ENCODE results near the gene AP2A2. TPM values are rescaled to one million over a fixed set of nuclear protein-coding genes. Genes with fewer than 3 reads are reported as not detected.

AP2A2 gene
- total RNA-seq, 2 experiments from 2014 or later, result 40.1 to 54.0 TPM

GRCh38 chr11:889687-890475 is 35.8 kb upstream of the AP2A2 start:
- H3K27me3 Mint-ChIP-seq (ENCODE audit: low read depth), result no peaks in the 10 kb centered on the region
- ATAC-seq, result no peak
- H3K9me3 Mint-ChIP-seq (ENCODE audit: insufficient read depth), result no peaks in the 10 kb centered on the region
- peak overlapping the region; percentile 43 for H3K27ac Mint-ChIP-seq
- peaks cover 3% of the 10 kb centered on the region for H3K4me1 Mint-ChIP-seq (ENCODE audit: low read depth)
- ChIA-PET POLR2A (no interaction called here), CTCF (no interaction called here)
- H3K4me3 Mint-ChIP-seq, result no peak overlapping the region
- no peak for DNase-seq
- H3K36me3 Mint-ChIP-seq (ENCODE audit: low read depth), result peaks cover 6% of the 10 kb centered on the region

GRCh38 chr11:890794-891540 is 34.7 kb upstream of the AP2A2 start:
- H3K27ac Mint-ChIP-seq, result no peak overlapping the region
- no peaks in the 10 kb centered on the region for H3K27me3 Mint-ChIP-seq (ENCODE audit: low read depth)
- H3K4me1 Mint-ChIP-seq (ENCODE audit: low read depth), result peaks cover 3% of the 10 kb centered on the region
- no peaks in the 10 kb centered on the region for H3K9me3 Mint-ChIP-seq (ENCODE audit: insufficient read depth)
- ChIA-PET POLR2A (no interaction called here), CTCF (no interaction called here)
- ATAC-seq, result no peak
- no peak overlapping the region for H3K4me3 Mint-ChIP-seq
- peaks cover 6% of the 10 kb centered on the region for H3K36me3 Mint-ChIP-seq (ENCODE audit: low read depth)
- DNase-seq, result no peak

GRCh38 chr11:893008-893654 is 32.5 kb upstream of the AP2A2 start:
- no peak for DNase-seq
- no peaks in the 10 kb centered on the region for H3K27me3 Mint-ChIP-seq (ENCODE audit: low read depth)
- no peak overlapping the region for H3K27ac Mint-ChIP-seq
- CTCF ChIA-PET, result no interaction called here
- no peaks in the 10 kb centered on the region for H3K36me3 Mint-ChIP-seq (ENCODE audit: low read depth)
- H3K9me3 Mint-ChIP-seq (ENCODE audit: insufficient read depth), result no peaks in the 10 kb centered on the region
- ATAC-seq, result no peak
- POLR2A ChIA-PET, result no interaction called here
- H3K4me1 Mint-ChIP-seq (ENCODE audit: low read depth), result peaks cover 3% of the 10 kb centered on the region
- H3K4me3 Mint-ChIP-seq, result no peak overlapping the region

- no peak for DNase-seq
- Mint-ChIP-seq H3K9me3 (ENCODE audit: insufficient read depth) (no peaks in the 10 kb centered on the region), H3K4me3 (no peak overlapping the region), H3K4me1 (ENCODE audit: low read depth) (peaks cover 3% of the 10 kb centered on the region), H3K27ac (no peak overlapping the region), H3K36me3 (ENCODE audit: low read depth) (peaks cover 3% of the 10 kb centered on the region), H3K27me3 (ENCODE audit: low read depth) (no peaks in the 10 kb centered on the region)
- ChIA-PET CTCF (no interaction called here), POLR2A (interaction anchor here (1.1 kb wide), 1 partner anchor 34 kb away, joined by 3 read pairs; no protein-coding TSS in a partner anchor)
- ATAC-seq, result no peak
Observed at GRCh38 chr11:894575-895201, 31.0 kb upstream of the AP2A2 start.

- peaks cover 3% of the 10 kb centered on the region for H3K4me1 Mint-ChIP-seq (ENCODE audit: low read depth)
- ChIA-PET POLR2A (interaction anchor here (1.1 kb wide), 1 partner anchor 34 kb away, joined by 3 read pairs; no protein-coding TSS in a partner anchor), CTCF (no interaction called here)
- no peak for DNase-seq
- no peaks in the 10 kb centered on the region for H3K9me3 Mint-ChIP-seq (ENCODE audit: insufficient read depth)
- H3K27me3 Mint-ChIP-seq (ENCODE audit: low read depth), result no peaks in the 10 kb centered on the region
- no peak overlapping the region for H3K27ac Mint-ChIP-seq
- H3K4me3 Mint-ChIP-seq, result no peak overlapping the region
- ATAC-seq, result no peak
- H3K36me3 Mint-ChIP-seq (ENCODE audit: low read depth), result peaks cover 3% of the 10 kb centered on the region
Observed at GRCh38 chr11:895331-896110, 30.1 kb upstream of the AP2A2 start.

- Mint-ChIP-seq H3K4me1 (ENCODE audit: low read depth) (no peaks in the 10 kb centered on the region), H3K27me3 (ENCODE audit: low read depth) (no peaks in the 10 kb centered on the region), H3K4me3 (no peak overlapping the region), H3K36me3 (ENCODE audit: low read depth) (peaks cover 11% of the 10 kb centered on the region), H3K27ac (no peak overlapping the region), H3K9me3 (ENCODE audit: insufficient read depth) (no peaks in the 10 kb centered on the region)
- DNase-seq (no peak), ATAC-seq (no peak)
- POLR2A ChIA-PET, result no interaction called here
- CTCF ChIA-PET, result interaction anchor here (1.8 kb wide), 1 partner anchor 50 kb away, joined by 7 read pairs; no protein-coding TSS in a partner anchor
Observed at GRCh38 chr11:897253-898142, 28.2 kb upstream of the AP2A2 start.

GRCh38 chr11:898143-898511 is 27.5 kb upstream of the AP2A2 start:
- CTCF ChIA-PET, result interaction anchor here (0.6 to 1.8 kb wide), 2 partner anchors 50 to 309 kb away, joined by 3 to 7 read pairs; no protein-coding TSS in a partner anchor

GRCh38 chr11:898540-899190 is 27.0 kb upstream of the AP2A2 start:
- ChIA-PET CTCF (interaction anchor here (0.6 to 1.8 kb wide), 2 partner anchors 51 to 309 kb away, joined by 3 to 7 read pairs; no protein-coding TSS in a partner anchor), POLR2A (no interaction called here)
- ATAC-seq (no peak), DNase-seq (no peak)
- no peaks in the 10 kb centered on the region for H3K9me3 Mint-ChIP-seq (ENCODE audit: insufficient read depth)
- H3K27ac Mint-ChIP-seq, result no peak overlapping the region
- H3K36me3 Mint-ChIP-seq (ENCODE audit: low read depth), result peaks cover 17% of the 10 kb centered on the region
- H3K4me1 Mint-ChIP-seq (ENCODE audit: low read depth), result no peaks in the 10 kb centered on the region
- no peak overlapping the region for H3K4me3 Mint-ChIP-seq
- H3K27me3 Mint-ChIP-seq (ENCODE audit: low read depth), result no peaks in the 10 kb centered on the region

More at GRCh38 chr11:898143-898511, 27.5 kb upstream of the AP2A2 start:
- Mint-ChIP-seq H3K4me3 (no peak overlapping the region), H3K27ac (no peak overlapping the region), H3K36me3 (ENCODE audit: low read depth) (peaks cover 17% of the 10 kb centered on the region), H3K4me1 (ENCODE audit: low read depth) (no peaks in the 10 kb centered on the region), H3K27me3 (ENCODE audit: low read depth) (no peaks in the 10 kb centered on the region), H3K9me3 (ENCODE audit: insufficient read depth) (no peaks in the 10 kb centered on the region)
- ATAC-seq, result no peak
- DNase-seq, result no peak
- POLR2A ChIA-PET, result no interaction called here

- DNase-seq (no peak), ATAC-seq (no peak)
- Mint-ChIP-seq H3K36me3 (ENCODE audit: low read depth) (peaks cover 17% of the 10 kb centered on the region), H3K4me3 (no peak overlapping the region), H3K9me3 (ENCODE audit: insufficient read depth) (no peaks in the 10 kb centered on the region), H3K4me1 (ENCODE audit: low read depth) (no peaks in the 10 kb centered on the region), H3K27me3 (ENCODE audit: low read depth) (no peaks in the 10 kb centered on the region), H3K27ac (no peak overlapping the region)
- ChIA-PET POLR2A (no interaction called here), CTCF (no interaction called here)
Observed at GRCh38 chr11:899724-900123, 25.9 kb upstream of the AP2A2 start.

- no peak overlapping the region for H3K27ac Mint-ChIP-seq
- H3K36me3 Mint-ChIP-seq (ENCODE audit: low read depth), result peaks cover 17% of the 10 kb centered on the region
- POLR2A ChIA-PET, result no interaction called here
- ATAC-seq (no peak), DNase-seq (no peak)
- no peaks in the 10 kb centered on the region for H3K4me1 Mint-ChIP-seq (ENCODE audit: low read depth)
- no peaks in the 10 kb centered on the region for H3K9me3 Mint-ChIP-seq (ENCODE audit: insufficient read depth)
- no peaks in the 10 kb centered on the region for H3K27me3 Mint-ChIP-seq (ENCODE audit: low read depth)
- CTCF ChIA-PET, result no interaction called here
- H3K4me3 Mint-ChIP-seq, result no peak overlapping the region
Observed at GRCh38 chr11:900545-900944, 25.1 kb upstream of the AP2A2 start.

Measured in activated CD8-positive, alpha-beta T cell treated with anti-CD3 and anti-CD28 coated beads, Interleukin-2, amount 10 ng/mL, durations not matched to agents 7 days and 5 days (primary cell).